Heart right ventricle (tissue), 16 donors: Measurements from ENCODE around the gene OR2M4. TPM values are rescaled to one million over a fixed set of nuclear protein-coding genes. Genes with fewer than 3 reads are reported as not detected.

ENCODE experiments used
- ATAC-seq, 8 donors: fragments of 200-7000 bp; cut with Tn5 transposase; one replicate each; pipeline ENCODE4 v1.9.1; 2020; ENCODE audit warnings: mild to moderate bottlenecking in 8 of 8, moderate library complexity in 8 of 8, moderate number of reproducible peaks in 1 of 8
- DNase-seq, 2 donors: peaks; one replicate each; pipeline ENCODE4 v3.0.0-alpha.2; 2020
- H3K27ac ChIP-seq, 10 donors: fragments of 200-600 bp; sonication (generic) in 2 of 10; one replicate each; pipeline versions ENCODE4 v1.5.0 to v1.8.0; 2020 to 2022; ENCODE audit warnings: mild to moderate bottlenecking in 3 of 10
- H3K27me3 ChIP-seq, 7 donors: fragments of 200-600 bp; one replicate each; pipeline ENCODE4 v1.8.0; 2021 to 2022; ENCODE audit warnings: mild to moderate bottlenecking in 2 of 7
- H3K36me3 ChIP-seq, 9 donors: fragments of 200-600 bp; sonication (generic) in 1 of 9; one replicate each; pipeline versions ENCODE4 v1.5.0 to v1.8.0; 2020 to 2022; ENCODE audit warnings: mild to moderate bottlenecking in 2 of 9
- H3K4me1 ChIP-seq, 9 donors: fragments of 200-600 bp; sonication (generic) in 1 of 9; one replicate each; pipeline versions ENCODE4 v1.5.0 to v1.8.0; 2020 to 2022; ENCODE audit warnings: mild to moderate bottlenecking in 4 of 9
- H3K4me3 ChIP-seq, 10 donors: fragments of 200-600 bp; sonication (generic) in 2 of 10; one replicate each; pipeline versions ENCODE4 v1.5.0 to v1.8.0; 2020 to 2022; ENCODE audit warnings: mild to moderate bottlenecking in 7 of 10, moderate library complexity in 2 of 10
- H3K9me3 ChIP-seq, 11 donors: fragments of 200-600 bp in 10 of 11; sonication (generic) in 2 of 11; one replicate each; pipeline versions ENCODE4 v1.5.0 to v1.8.0; 2013 to 2022; ENCODE audit warnings: mild to moderate bottlenecking in 2 of 11, control low read depth in 1 of 11, moderate library complexity in 1 of 11
- WGBS, 2 donors: extraction: QIAGEN DNeasy Blood & Tissue Kit; methylation state at CpG; one replicate each; pipeline ENCODE4 v1.1.7; 2013; ENCODE audit warnings: inconsistent platforms in 1 of 2; 5-methylcytosine and 5-hydroxymethylcytosine counted together
- intact Hi-C, 10 donors: fragments of 100-400 bp; cut with DNase I; formaldehyde crosslinking; loops; one replicate each; pipeline versions ENCODE4 v1.11.1 to v1.14.2; 2022
- polyA plus RNA-seq, 2 donors: library from polyadenylated mRNA; stranded (reverse); fragments of 200-250 nt; gene quantifications; one replicate each; pipeline ENCODE4 v1.2.3, GENCODE V29; 2013
- total RNA-seq, 10 donors: library from RNA; stranded (reverse); fragmentation: NEBNext Ultra II Directional in 3 of 10; extraction: Animal tissue kit (Norgen Biotek cat#: 25700) in 3 of 10; gene quantifications; one replicate each; pipeline versions ENCODE4 v1.2.1 to v1.2.4, GENCODE V29; 2021 to 2023
- TF ChIP-seq, protein P1 (sequence below), 9 donors: fragments of 200-600 bp; sonication (generic) in 2 of 9; IDR thresholded peaks; one replicate each; pipeline versions ENCODE4 v1.5.0 to v1.8.0; 2021 to 2022; ENCODE audit warnings: antibody characterized with exemption in 9 of 9, mild to moderate bottlenecking in 5 of 9, moderate library complexity in 1 of 9
- donor health status: Arrhythmogenic right ventricular cardiomyopathy.
- donor health status: ischemic (EF 13 %, LVEDD 7.1; RV severe dilation, severe dysfunction).
- donor health status: healthy with polysubstance abuse.
- donor health status: DM: no; HTN: yes; CAD: no.
- donor health status: DM: no; HTN: no; CAD: no.
- donor health status: ischemic (EF 25% LVEDD 6.9; RV normal size, moderate dysfunction).
- donor health status: ischemic (EF 25% LVEDD 5.7; RV mildly dilated, moderate dysfunction).
- donor health status: healthy.
- donor health status: DM: yes; HTN: yes; CAD: no.
- donor health status: Ischemic cardiomyopathy.
- donor health status: ischemic (EF 35%, LVEDD 5.7; RV mildly dilated, moderate dysfunction).
- donor health status: nonischemic (EF 11% LVEDD 7.7; RV severe dilation, severe dysfunction).
- donor health status: DM: yes; HTN: yes; CAD: no.
- donor health status: PGD.
- donor health status: ischemic (EF 29% LVEDD 5.4; RV normal size, mild dysfunction).
- donor health status: nonischemic (EF 23%, LVEDD 6.1; RV moderate dilation, normal function).

Gene OR2M4
- total and polyA plus RNA-seq, 12 donors = not detected

- WGBS, 2 donors = 54 to 67% methylated on average over 1 of the region's 1 CpG
- ATAC-seq = no peak
These were observed 37.1 kb upstream of the OR2M4 start for GRCh38 chr1:248194117-248194516.

GRCh38 chr1:248196965-248197364 is 34.3 kb upstream of the OR2M4 start, which contains the start of gene OR2M3:
TSS of gene OR2M3 (plus strand) at chr1:248197265. CDS start at chr1:248203068, 5,803 bp downstream.
- 47 to 48% methylated on average over 4 of the region's 4 CpGs for WGBS, 2 donors
- no peak within 1 kb of the TSS for H3K4me3 ChIP-seq
- H3K36me3 ChIP-seq = no peaks in the 10 kb centered on the region
- DNase-seq (no peak), ATAC-seq (no peak)
- no peaks in the 10 kb centered on the region for H3K4me1 ChIP-seq
- no peak within 1 kb of the TSS for H3K27ac ChIP-seq
- intact Hi-C loops = no loop called here
- no peaks in the 10 kb centered on the region for H3K27me3 ChIP-seq
- peaks cover 0 to 27% (median 7%) of the 10 kb centered on the region in 11 donors for H3K9me3 ChIP-seq
- TF ChIP-seq, protein P1, sequence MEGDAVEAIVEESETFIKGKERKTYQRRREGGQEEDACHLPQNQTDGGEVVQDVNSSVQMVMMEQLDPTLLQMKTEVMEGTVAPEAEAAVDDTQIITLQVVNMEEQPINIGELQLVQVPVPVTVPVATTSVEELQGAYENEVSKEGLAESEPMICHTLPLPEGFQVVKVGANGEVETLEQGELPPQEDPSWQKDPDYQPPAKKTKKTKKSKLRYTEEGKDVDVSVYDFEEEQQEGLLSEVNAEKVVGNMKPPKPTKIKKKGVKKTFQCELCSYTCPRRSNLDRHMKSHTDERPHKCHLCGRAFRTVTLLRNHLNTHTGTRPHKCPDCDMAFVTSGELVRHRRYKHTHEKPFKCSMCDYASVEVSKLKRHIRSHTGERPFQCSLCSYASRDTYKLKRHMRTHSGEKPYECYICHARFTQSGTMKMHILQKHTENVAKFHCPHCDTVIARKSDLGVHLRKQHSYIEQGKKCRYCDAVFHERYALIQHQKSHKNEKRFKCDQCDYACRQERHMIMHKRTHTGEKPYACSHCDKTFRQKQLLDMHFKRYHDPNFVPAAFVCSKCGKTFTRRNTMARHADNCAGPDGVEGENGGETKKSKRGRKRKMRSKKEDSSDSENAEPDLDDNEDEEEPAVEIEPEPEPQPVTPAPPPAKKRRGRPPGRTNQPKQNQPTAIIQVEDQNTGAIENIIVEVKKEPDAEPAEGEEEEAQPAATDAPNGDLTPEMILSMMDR (IDR thresholded peaks at IDR 0.05) = no peak

More at GRCh38 chr1:248194117-248194516, 37.1 kb upstream of the OR2M4 start:
- Histone ChIP-seq H3K9me3 (peaks cover 0 to 27% (median 7%) of the 10 kb centered on the region in 11 donors), H3K4me3 (no peak overlapping the region), H3K27ac (no peak overlapping the region), H3K4me1 (no peaks in the 10 kb centered on the region), H3K36me3 (no peaks in the 10 kb centered on the region), H3K27me3 (no peaks in the 10 kb centered on the region)
- TF ChIP-seq, protein P1 (IDR thresholded peaks at IDR 0.05) = no peak
- no peak for DNase-seq
- intact Hi-C loops = no loop called here

GRCh38 chr1:248215880-248216279 is 15.3 kb upstream of the OR2M4 start:
- Histone ChIP-seq H3K4me1 (no peaks in the 10 kb centered on the region), H3K36me3 (no peaks in the 10 kb centered on the region), H3K27ac (no peak overlapping the region), H3K27me3 (no peaks in the 10 kb centered on the region), H3K9me3 (peaks cover 0 to 33% (median 4%) of the 10 kb centered on the region in 11 donors), H3K4me3 (no peak overlapping the region)
- intact Hi-C loops = loop anchor here in 1 of 10 donors (1.0 kb wide), 1 partner anchor 46 kb away; no protein-coding TSS in a partner anchor
- DNase-seq (no peak), ATAC-seq (no peak)
- TF ChIP-seq, protein P1 (IDR thresholded peaks at IDR 0.05) = no peak
- WGBS, 2 donors = 92 to 96% methylated on average over 1 of the region's 1 CpG

DNA sequence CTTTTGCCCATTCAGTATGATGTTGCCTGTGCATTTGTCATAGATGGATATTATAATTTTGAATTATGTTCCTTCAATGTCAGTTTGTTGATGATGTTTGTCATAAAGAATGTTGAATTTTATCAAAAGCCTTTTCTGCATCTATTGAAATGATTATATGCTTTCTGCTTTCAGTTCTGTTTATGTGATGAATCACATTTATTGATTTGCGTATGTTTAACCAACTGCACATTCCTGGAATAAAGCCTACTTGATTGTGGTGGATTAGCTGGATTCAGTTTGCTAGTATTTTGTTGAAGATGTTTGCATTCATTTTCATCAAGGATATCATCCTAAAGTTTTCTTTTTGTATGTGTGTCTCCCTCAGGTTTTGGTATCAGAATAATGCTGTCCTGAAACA is 5.7 kb upstream of the OR2M4 start:
- Histone ChIP-seq H3K27ac (no peak overlapping the region), H3K4me1 (no peaks in the 10 kb centered on the region), H3K36me3 (no peaks in the 10 kb centered on the region), H3K27me3 (no peaks in the 10 kb centered on the region), H3K4me3 (no peak overlapping the region), H3K9me3 (peaks cover 0 to 27% (median 6%) of the 10 kb centered on the region in 11 donors)
- ATAC-seq = no peak
- whole genome bisulfite sequencing, 2 donors = 73 to 81% methylated on average over 1 of the region's 1 CpG
- TF ChIP-seq, protein P1 (IDR thresholded peaks at IDR 0.05) = no peak
- no peak for DNase-seq
- intact Hi-C loops = no loop called here
